A549 treated with Hydrocortisone at 1 μM for 4 hours (cell line): ENCODE measurements around the gene ADCK1. TPM values are rescaled to one million over a fixed set of nuclear protein-coding genes. Genes with fewer than 3 reads are reported as not detected.

Experiments
- total RNA-seq: library from RNA; stranded (reverse); fragments of 200-300 nt; extraction: Qiagen RNA extraction; gene quantifications from 5 replicates; pipeline ENCODE4 v1.2.3, GENCODE V29; 2022

ADCK1 gene, protein sequence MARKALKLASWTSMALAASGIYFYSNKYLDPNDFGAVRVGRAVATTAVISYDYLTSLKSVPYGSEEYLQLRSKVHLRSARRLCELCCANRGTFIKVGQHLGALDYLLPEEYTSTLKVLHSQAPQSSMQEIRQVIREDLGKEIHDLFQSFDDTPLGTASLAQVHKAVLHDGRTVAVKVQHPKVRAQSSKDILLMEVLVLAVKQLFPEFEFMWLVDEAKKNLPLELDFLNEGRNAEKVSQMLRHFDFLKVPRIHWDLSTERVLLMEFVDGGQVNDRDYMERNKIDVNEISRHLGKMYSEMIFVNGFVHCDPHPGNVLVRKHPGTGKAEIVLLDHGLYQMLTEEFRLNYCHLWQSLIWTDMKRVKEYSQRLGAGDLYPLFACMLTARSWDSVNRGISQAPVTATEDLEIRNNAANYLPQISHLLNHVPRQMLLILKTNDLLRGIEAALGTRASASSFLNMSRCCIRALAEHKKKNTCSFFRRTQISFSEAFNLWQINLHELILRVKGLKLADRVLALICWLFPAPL
- total RNA-seq, result 5.8 to 6.6 TPM (median 6.1 TPM) in 5 replicates

DNA sequence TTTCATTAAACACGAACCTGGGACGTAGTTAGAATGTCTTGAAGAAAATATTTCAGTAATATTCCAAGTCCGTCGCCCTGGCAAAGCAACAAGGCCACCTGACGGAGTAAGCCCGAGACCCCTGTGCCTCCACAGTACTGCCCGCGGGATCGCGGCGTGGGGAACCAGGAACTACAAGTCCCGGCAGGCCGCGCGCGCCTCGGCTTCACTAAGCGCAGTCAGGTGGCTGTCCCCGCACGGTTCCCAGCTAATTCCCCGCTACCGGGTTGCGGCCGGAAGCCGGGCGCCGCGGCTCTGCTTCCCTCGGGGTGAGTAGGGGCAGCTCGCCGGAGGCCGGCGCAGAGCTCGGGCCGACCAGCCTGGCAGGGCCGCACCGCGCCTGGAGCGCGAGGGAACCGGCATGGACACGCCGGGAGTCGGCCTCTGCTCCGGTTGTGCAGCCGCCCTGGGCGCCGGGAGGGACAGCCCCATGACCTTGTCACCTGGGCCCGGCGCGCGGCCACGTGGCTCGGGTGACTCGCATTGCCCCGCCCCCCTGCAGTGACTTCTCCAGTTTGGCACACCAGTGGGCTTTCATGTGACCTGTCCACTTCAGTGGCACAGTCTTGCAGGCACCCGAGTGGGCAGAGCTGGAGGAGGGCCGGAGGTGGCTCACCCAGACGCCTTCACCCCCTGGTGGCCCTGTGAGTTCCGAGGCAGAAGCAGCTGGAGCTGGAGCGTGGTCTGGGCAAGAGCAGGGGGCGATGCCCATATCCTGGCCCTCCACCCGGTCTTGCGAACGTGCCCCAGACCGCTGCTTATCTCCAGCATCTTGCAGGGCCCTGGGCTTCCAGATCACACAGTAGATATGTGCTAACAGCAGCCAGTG, at the start of gene ADCK1:
Gene ADCK1 (plus strand): TSS at position 247 of the 868 bp plus-strand sequence. CDS start 18,870 bp downstream, outside the sequence.

DNA sequence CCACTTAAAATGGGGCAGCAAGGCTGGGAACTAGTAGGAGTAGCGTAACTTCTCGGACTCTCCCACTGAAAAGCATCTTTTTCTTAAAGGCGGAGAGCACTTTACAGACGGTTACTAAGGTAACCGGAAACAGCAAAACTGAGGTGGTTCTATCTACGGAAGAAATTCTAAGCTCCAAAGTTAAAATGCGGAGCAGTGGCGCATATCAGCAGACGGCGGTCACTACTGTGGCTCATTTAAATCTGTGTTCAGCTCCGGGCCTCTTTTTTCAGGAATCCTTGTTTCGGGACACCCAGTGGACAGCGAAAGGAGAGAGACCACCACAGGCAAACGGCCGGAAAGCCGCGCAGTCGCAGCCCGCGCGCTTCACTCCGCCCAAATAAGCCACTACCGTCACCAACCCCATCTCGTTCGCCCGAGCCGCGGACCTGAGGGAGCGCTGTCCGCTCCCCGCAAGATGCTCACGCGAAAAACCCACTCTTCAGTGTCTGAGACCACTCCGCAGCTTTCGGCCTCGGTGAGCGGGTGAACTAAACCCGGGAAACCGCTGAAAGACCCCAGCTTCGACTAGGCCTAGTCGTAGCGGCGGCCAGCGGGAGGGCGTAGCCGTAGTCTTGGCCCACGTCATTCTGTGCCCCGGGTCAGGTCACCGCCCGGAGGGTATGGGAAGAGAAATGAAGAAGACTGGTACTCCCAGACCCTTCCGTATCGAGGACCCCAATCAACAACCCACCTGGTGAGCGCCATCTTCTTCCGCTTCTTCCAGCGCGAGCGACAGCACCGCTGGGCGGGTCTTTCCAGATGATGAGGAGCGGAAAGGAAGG, 39.3 kb upstream of the ADCK1 start, which contains the start of gene SNW1:
Gene SNW1 (minus strand): TSS at position 776 of the 824 bp plus-strand sequence. CDS start 29 bp downstream, at position 747.

Other genes with a start within 250 kb of the ADCK1 start
- 30.2 to 37.5 TPM (median 33.1 TPM) in 5 replicates for gene SPTLC2, start 183.5 kb upstream of the ADCK1 start, total RNA-seq
- 15.0 to 16.5 TPM (median 15.7 TPM) in 5 replicates for gene ALKBH1, start 92.1 kb upstream of the ADCK1 start, total RNA-seq
- 346 to 453 TPM (median 408 TPM) in 5 replicates for gene SLIRP, start 92.0 kb upstream of the ADCK1 start, total RNA-seq
- 65.7 to 109 TPM (median 71.8 TPM) in 5 replicates for gene SNW1, start 39.0 kb upstream of the ADCK1 start, total RNA-seq